Measurements from ENCODE around the gene MED26. TPM values are rescaled to one million over a fixed set of nuclear protein-coding genes. Genes with fewer than 3 reads are reported as not detected.

The MED26 gene
- total and polyA plus RNA-seq, 2 experiments from 2014 or later: 9.1 to 14.2 TPM

DNA sequence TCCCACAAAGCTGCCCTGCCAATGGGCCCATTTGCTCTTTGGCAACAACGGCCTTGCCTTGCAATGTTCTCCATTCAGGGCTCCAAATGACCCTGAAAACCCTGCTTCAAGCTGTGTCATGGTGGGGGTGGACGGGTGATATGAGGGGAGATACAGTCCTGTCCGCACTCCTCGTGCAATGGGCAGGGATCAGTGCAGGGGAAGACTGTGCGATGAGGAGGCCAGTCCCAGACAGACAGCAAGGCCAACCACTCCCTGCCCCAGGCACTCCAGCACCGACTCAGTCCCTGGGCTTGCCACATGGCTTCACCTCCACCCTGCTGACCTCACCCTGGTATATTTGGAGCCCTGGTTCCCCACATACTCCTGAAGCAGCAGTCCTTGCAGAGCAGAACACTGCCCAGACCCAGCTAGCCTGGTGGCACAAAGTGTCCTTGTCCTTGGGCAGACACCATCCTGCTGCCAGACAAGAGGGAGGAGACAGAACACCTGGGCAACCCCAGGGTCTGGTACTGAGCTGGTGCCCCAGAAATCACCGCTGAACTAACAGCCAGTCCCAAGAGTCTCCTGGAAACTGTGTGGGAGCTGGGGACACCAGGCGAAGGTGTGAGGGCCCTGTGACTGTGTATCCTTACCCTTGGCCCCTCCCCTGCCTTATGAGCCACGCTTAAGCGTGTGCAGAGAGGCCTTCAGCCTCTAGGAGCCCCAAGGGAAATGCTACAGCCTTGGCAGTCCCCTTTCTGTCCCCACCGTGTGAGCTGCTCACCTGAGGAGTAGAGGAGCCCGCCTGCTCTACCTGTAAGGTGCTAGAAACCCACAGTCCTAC lies 46.6 kb downstream of the MED26 start:
- Histone ChIP-seq H3K27me3 (no peaks in the 10 kb centered on the region), H3K27ac (peak overlapping the region; percentile 39), H3K36me3 (peaks cover 6% of the 10 kb centered on the region), H3K4me1 (ENCODE audit: low read depth) (peaks cover 36% of the 10 kb centered on the region), H3K4me3 (no peak overlapping the region), H3K9me3 (ENCODE audit: low read depth) (no peaks in the 10 kb centered on the region)
- no peak for DNase-seq (ENCODE audit: low read depth in 1 of 2, low spot score in 1 of 2)
- TF ChIP-seq CTCF (IDR thresholded peaks at IDR 0.05; ENCODE audit: low read depth, low read length): no peak

DNA sequence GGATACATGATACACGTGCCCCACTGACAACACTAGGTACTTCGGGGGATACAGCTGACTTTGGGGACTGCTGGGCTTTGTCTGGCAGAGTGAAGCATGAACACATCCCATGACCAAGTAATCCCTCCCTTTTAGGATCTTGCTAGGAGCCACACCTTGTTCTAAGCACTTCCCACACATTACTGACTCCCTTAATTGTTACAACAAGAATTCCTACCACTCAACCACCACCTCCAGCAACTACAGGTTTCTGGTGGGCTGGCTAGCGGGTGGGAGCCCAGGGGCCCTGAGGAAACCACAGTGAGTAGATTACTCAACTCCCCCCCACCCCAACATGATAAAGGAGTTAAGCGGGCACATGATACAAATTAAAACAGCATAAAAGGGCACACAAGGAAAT lies 48.6 kb downstream of the MED26 start:
- H3K27me3 ChIP-seq: no peaks in the 10 kb centered on the region
- no peak overlapping the region for H3K27ac ChIP-seq
- no peaks in the 10 kb centered on the region for H3K9me3 ChIP-seq (ENCODE audit: low read depth)
- H3K4me3 ChIP-seq: no peak overlapping the region
- no peak for DNase-seq (ENCODE audit: low read depth in 1 of 2, low spot score in 1 of 2)
- peaks cover 8% of the 10 kb centered on the region for H3K36me3 ChIP-seq
- no peak for TF ChIP-seq CTCF (IDR thresholded peaks at IDR 0.05; ENCODE audit: low read depth, low read length)
- H3K4me1 ChIP-seq (ENCODE audit: low read depth): peaks cover 18% of the 10 kb centered on the region

DNA sequence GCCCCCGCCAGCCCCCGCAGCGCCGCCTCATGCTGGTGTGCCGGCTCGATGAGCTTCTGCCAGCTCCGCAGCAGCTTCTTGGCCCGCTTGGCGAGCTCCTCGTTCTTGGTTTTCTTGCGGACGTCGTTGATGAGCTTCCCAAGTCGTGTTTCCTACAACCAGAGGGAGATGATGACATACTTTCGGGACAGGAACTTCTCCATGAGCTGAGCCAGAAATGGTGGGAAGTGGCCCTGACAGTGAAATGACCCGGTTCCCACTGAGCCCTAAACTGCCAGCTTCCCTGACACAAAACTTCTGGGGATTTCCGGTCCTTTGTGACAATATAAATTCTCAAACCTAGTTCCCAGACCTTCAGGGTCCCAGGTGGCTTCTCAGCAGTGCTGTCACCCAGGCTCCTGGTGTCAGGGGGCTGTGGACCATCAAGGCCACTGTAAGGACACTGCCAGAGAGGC lies 50.4 kb downstream of the MED26 start:
- no peak for DNase-seq (ENCODE audit: low read depth in 1 of 2, low spot score in 1 of 2)
- Histone ChIP-seq H3K27me3 (no peaks in the 10 kb centered on the region), H3K9me3 (ENCODE audit: low read depth) (no peaks in the 10 kb centered on the region), H3K36me3 (peaks cover 8% of the 10 kb centered on the region), H3K4me1 (ENCODE audit: low read depth) (peaks cover 7% of the 10 kb centered on the region), H3K4me3 (no peak overlapping the region), H3K27ac (peak overlapping the region; percentile 43)
- TF ChIP-seq CTCF (IDR thresholded peaks at IDR 0.05; ENCODE audit: low read depth, low read length): no peak

DNA sequence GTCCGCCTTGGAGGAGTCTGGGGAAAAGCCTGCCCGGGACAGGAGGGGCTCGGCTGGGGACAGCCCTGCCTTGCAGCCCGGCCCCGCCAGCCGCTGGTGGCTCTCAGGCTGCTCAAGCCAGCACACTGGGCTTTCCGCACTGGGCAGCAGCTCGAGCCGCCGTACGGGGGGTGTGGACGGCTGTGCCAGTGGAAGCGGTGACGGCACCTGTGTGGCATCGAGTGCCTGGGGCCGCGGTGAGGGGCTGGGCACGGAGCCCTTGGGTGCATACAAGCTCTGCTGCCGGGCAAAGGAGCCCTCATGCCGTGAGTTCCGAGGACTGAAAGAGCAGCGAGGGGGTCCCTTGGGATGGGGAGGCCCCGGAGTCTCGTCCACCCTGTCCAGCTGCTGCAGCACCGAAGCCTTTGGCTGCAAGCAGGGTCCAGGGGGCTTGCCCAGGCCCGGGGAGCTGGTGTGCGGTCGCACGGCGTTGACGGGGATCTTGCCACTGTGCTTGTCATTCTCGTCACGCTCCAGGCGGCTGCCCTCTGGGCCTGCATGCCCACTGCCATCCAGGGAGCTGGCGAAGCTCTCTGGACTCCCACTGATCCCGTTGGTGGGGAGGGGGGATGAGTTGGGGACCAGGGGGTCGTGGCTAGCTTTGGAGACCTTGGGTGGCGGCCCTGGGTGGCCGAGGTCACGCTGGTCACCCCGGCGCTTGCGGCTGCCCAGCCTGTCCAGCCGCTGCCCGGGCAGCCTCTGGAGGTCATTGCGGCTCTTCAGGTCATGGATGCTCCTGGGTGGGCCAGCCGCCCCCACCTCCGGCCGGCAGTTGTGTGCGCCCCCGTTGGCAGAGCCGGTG lies 51.1 kb downstream of the MED26 start:
- TF ChIP-seq CTCF (IDR thresholded peaks at IDR 0.05; ENCODE audit: low read depth, low read length): no peak
- peaks cover 8% of the 10 kb centered on the region for H3K36me3 ChIP-seq
- no peak overlapping the region for H3K4me3 ChIP-seq
- DNase-seq (ENCODE audit: low read depth in 1 of 2, low spot score in 1 of 2): no peak
- no peak overlapping the region for H3K27ac ChIP-seq
- no peaks in the 10 kb centered on the region for H3K9me3 ChIP-seq (ENCODE audit: low read depth)
- H3K4me1 ChIP-seq (ENCODE audit: low read depth): peaks cover 6% of the 10 kb centered on the region
- H3K27me3 ChIP-seq: no peaks in the 10 kb centered on the region

- no peaks in the 10 kb centered on the region for H3K9me3 ChIP-seq (ENCODE audit: low read depth)
- DNase-seq (ENCODE audit: low read depth in 1 of 2, low spot score in 1 of 2): no peak
- H3K36me3 ChIP-seq: peaks cover 8% of the 10 kb centered on the region
- H3K4me3 ChIP-seq: no peak overlapping the region
- peaks cover 6% of the 10 kb centered on the region for H3K4me1 ChIP-seq (ENCODE audit: low read depth)
- no peak for TF ChIP-seq CTCF (IDR thresholded peaks at IDR 0.05; ENCODE audit: low read depth, low read length)
- no peaks in the 10 kb centered on the region for H3K27me3 ChIP-seq
- H3K27ac ChIP-seq: no peak overlapping the region
Observed at GRCh38 chr19:16575861-16576689, 51.9 kb downstream of the MED26 start.
